GM12891 (cell line): ENCODE measurements around the gene RAP2A.

Experiments
- PAX5 ChIP-seq: IDR thresholded peaks from 2 replicates; pipeline ENCODE4 v1.6.1; 2011; ENCODE audit warnings: low read length, moderate library complexity, mild to moderate bottlenecking; ENCODE audit not compliant: insufficient read depth, severe bottlenecking
- POLR2A ChIP-seq: IDR thresholded peaks from 2 replicates; pipeline ENCODE4 v1.6.1; 2011; ENCODE audit warnings: low read depth, low read length, control low read depth
- POLR2AphosphoS5 ChIP-seq: IDR thresholded peaks from 2 replicates; pipeline ENCODE4 v1.6.1; 2011; ENCODE audit warnings: low read depth, low read length, control low read depth

DNA sequence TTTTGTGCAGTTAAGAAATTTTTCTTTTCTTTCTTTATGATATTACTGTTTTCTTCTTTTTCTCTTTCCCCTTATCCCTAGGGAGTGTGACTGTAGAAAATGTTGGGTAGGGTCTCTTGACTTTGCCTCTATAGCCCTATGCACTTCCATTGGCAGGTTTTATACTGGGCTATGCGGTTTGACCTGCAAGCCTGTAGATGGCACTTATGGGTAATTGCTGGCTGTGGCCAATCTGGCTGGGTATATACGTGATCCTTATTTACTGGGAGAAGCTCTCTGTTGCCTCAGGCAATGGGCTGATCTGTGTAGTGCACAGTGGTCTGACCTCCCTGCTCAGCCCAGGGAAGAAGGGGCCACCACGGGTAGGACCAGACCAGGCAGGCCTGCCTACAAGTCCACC lies 78.8 kb downstream of the RAP2A start:
- TF ChIP-seq POLR2A (no peak), POLR2AphosphoS5 (no peak), PAX5 (no peak)
